Upper lobe of right lung (tissue), 1 donor: ENCODE measurements around the gene B3GNT9. TPM values are rescaled to one million over a fixed set of nuclear protein-coding genes. Genes with fewer than 3 reads are reported as not detected.

Source experiments
- ATAC-seq: fragments of 200-7000 bp; cut with Tn5 transposase; one replicate; pipeline ENCODE4 v1.9.1; 2020; ENCODE audit warnings: mild to moderate bottlenecking, moderate library complexity
- DNase-seq: peaks from one replicate; pipeline ENCODE4 v3.0.0-alpha.2; 2020
- H3K27ac ChIP-seq: fragments of 200-600 bp; one replicate; pipeline ENCODE4 v1.8.0; 2022
- H3K27me3 ChIP-seq: fragments of 200-600 bp; one replicate; pipeline ENCODE4 v1.8.0; 2022; ENCODE audit warnings: mild to moderate bottlenecking
- H3K36me3 ChIP-seq: fragments of 200-600 bp; one replicate; pipeline ENCODE4 v1.8.0; 2022
- H3K4me1 ChIP-seq: fragments of 200-600 bp; one replicate; pipeline ENCODE4 v1.8.0; 2022
- H3K4me3 ChIP-seq: fragments of 200-600 bp; one replicate; pipeline ENCODE4 v1.8.0; 2022; ENCODE audit warnings: mild to moderate bottlenecking
- H3K9me3 ChIP-seq: fragments of 200-600 bp; one replicate; pipeline ENCODE4 v1.8.0; 2022
- intact Hi-C: fragments of 100-400 bp; cut with DNase I; formaldehyde crosslinking; loops from one replicate; pipeline ENCODE4 v1.11.0; 2022
- long read RNA-seq: library from polyadenylated mRNA; unstranded; transcript quantifications from one replicate; pipeline ENCODE4 v2.0.0, GENCODE V29; 2021
- total RNA-seq: library from RNA; stranded (reverse); fragmentation: NEBNext Ultra II Directional; extraction: Animal tissue kit (Norgen Biotek cat#: 25700); gene quantifications from one replicate; pipeline ENCODE4 v1.2.1, GENCODE V29; 2021
- TF ChIP-seq, protein P1 (sequence below): fragments of 200-600 bp; IDR thresholded peaks from one replicate; pipeline ENCODE4 v1.8.0; 2022; ENCODE audit warnings: antibody characterized with exemption
- donor health status: DM: no; HTN: yes; CAD: no; lungs with severe emphysema.

B3GNT9 gene
- 19.3 TPM for total RNA-seq
- long read RNA-seq, transcript B3GNT9-201 (2 exons, 2,917 nt), result major isoform, 23 of 35 reads
- long read RNA-seq, partial matches to known transcripts, result 0 of 35 reads
- long read RNA-seq, other reads (novel, unspliced or antisense), result 12 of 35 reads

DNA sequence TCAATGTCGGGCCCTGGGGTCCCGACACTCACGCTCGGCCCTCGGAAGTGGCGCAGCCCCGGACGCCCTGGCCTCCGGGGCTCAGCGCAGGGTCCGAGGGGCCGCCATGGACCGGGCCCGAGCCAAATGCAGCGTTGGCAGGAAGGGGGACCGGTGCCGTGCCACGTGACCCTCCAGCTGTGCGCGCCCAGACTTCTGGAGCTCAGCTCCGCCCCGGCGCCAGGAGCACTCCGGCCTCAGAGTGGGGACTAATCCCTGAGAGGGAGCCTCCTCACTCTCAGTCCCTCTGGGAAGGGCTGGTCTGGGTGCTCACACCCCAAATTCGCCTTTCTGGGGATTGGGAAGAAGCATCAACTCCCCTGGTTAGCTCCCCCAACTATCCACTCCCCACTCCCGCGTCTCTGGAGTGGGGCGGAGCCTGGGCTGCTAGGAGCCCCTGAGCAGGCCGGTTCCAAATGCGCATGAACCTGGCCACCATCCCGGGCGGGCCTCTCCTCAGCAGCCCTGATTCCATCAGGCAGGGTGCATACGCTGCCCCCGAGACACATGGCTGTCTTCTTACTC is at the start of gene B3GNT9:
TSS of gene B3GNT9 (minus strand) at position 166 of the 564 bp plus-strand sequence. CDS start 513 bp downstream, outside the sequence.
- H3K27me3 ChIP-seq, result no peaks in the 10 kb centered on the region
- peaks cover 26% of the 10 kb centered on the region for H3K36me3 ChIP-seq
- H3K9me3 ChIP-seq, result no peaks in the 10 kb centered on the region
- ATAC-seq, result peak; percentile 76
- intact Hi-C loops, result loop anchor here (10.0 kb wide), 1 partner anchor 176 kb away; no protein-coding TSS in a partner anchor
- TF ChIP-seq, protein P1, sequence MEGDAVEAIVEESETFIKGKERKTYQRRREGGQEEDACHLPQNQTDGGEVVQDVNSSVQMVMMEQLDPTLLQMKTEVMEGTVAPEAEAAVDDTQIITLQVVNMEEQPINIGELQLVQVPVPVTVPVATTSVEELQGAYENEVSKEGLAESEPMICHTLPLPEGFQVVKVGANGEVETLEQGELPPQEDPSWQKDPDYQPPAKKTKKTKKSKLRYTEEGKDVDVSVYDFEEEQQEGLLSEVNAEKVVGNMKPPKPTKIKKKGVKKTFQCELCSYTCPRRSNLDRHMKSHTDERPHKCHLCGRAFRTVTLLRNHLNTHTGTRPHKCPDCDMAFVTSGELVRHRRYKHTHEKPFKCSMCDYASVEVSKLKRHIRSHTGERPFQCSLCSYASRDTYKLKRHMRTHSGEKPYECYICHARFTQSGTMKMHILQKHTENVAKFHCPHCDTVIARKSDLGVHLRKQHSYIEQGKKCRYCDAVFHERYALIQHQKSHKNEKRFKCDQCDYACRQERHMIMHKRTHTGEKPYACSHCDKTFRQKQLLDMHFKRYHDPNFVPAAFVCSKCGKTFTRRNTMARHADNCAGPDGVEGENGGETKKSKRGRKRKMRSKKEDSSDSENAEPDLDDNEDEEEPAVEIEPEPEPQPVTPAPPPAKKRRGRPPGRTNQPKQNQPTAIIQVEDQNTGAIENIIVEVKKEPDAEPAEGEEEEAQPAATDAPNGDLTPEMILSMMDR, result no peak
- H3K4me1 ChIP-seq, result peaks cover 12% of the 10 kb centered on the region
- H3K4me3 ChIP-seq, result peak within 1 kb of the TSS; percentile 75
- peak within 1 kb of the TSS; percentile 83 for H3K27ac ChIP-seq
- DNase-seq, result peak; percentile 91

DNA sequence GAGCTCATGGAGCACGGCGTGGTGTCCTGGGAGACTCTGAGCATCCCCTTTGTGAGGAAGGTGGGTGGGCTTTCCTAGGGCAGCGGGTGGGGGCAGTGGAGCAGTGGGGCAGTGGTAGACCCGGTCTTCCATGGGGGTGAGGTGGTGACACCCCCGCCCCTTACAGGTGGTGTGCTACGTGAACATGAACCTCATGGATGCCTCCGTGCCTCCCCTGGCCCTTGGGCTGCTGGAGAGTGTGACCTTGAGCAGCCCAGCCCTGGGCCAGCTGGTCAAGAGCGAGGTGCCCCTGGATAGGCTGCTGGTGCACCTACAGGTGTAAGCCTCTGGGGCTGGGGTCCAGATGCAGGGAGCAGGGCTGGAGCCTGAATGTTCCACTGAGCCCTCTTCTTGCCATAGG is 49.7 kb upstream of the B3GNT9 start:
- TF ChIP-seq, protein P1, result no peak
- no peaks in the 10 kb centered on the region for H3K9me3 ChIP-seq
- intact Hi-C loops, result no loop called here
- DNase-seq (no peak), ATAC-seq (no peak)
- H3K4me3 ChIP-seq, result no peak overlapping the region
- H3K27me3 ChIP-seq, result no peaks in the 10 kb centered on the region
- peaks cover 9% of the 10 kb centered on the region for H3K4me1 ChIP-seq
- no peak overlapping the region for H3K27ac ChIP-seq
- peaks cover 60% of the 10 kb centered on the region for H3K36me3 ChIP-seq

DNA sequence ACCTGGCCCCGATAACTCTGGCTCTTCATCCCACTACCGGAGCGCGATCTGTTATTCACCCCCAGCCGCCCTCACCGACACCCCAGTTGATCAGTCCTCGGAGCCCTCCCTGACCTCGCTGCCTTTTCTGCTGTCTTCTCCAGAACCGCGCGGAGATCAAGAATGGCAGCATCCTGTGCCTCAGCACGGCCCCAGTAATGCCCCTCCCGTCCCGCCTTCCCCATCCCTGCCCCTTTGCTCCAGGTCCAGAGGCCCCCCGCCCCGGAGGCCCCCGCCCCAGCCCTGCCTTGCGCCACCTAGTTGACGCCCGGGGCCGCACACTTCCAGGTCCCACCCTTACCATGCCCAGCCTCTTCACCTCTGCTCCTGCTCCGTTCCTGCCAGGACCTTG is 49.0 kb upstream of the B3GNT9 start:
- DNase-seq, result peak; percentile 74
- no peaks in the 10 kb centered on the region for H3K27me3 ChIP-seq
- no peak overlapping the region for H3K27ac ChIP-seq
- peaks cover 67% of the 10 kb centered on the region for H3K36me3 ChIP-seq
- no peaks in the 10 kb centered on the region for H3K9me3 ChIP-seq
- peak overlapping the region; percentile 52 for H3K4me3 ChIP-seq
- TF ChIP-seq, protein P1, result no peak
- peak; percentile 13 for ATAC-seq
- intact Hi-C loops, result no loop called here
- peaks cover 9% of the 10 kb centered on the region for H3K4me1 ChIP-seq

GRCh38 chr16:67199011-67199807 is 48.4 kb upstream of the B3GNT9 start, which contains the start of gene ELMO3:
ELMO3 (plus strand) TSS chr16:67199131; CDS start chr16:67199327, 196 bp downstream.
- Histone ChIP-seq H3K36me3 (peaks cover 73% of the 10 kb centered on the region), H3K4me3 (peak within 1 kb of the TSS; percentile 52), H3K27ac (peak within 1 kb of the TSS; percentile 60), H3K9me3 (no peaks in the 10 kb centered on the region), H3K4me1 (peaks cover 10% of the 10 kb centered on the region), H3K27me3 (no peaks in the 10 kb centered on the region)
- peak; percentile 87 for DNase-seq
- peak; percentile 83 for ATAC-seq
- intact Hi-C loops, result no loop called here
- TF ChIP-seq, protein P1, result peak; percentile 32

DNA sequence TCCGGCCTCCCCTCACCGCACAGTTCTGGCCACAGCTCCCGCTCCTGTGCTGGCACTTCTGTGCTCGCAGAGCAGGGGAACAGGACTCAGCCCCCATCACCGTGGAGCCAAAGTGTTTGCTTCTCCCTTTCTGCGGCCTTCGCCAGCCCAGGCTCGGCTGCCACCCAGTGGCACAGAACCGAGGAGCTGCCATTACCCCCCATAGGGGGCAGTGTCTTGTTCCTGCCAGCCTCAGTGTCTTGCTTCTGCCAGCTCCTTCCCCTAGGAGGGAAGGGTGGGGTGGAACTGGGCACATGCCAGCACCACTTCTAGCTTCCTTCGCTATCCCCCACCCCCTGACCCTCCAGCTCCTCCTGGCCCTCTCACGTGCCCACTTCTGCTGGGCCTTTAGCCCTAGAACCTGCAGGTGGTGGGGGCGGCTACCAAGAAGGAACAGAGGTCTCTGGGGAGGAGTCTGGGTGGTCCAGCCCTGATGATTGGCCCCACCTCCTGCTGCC is 47.5 kb upstream of the B3GNT9 start:
- H3K4me3 ChIP-seq, result no peak overlapping the region
- no peaks in the 10 kb centered on the region for H3K9me3 ChIP-seq
- H3K27me3 ChIP-seq, result no peaks in the 10 kb centered on the region
- H3K36me3 ChIP-seq, result peaks cover 77% of the 10 kb centered on the region
- TF ChIP-seq, protein P1, result peak; percentile 62
- DNase-seq, result peak; percentile 82
- intact Hi-C loops, result no loop called here
- peak; percentile 71 for ATAC-seq
- H3K4me1 ChIP-seq, result peaks cover 19% of the 10 kb centered on the region
- H3K27ac ChIP-seq, result peak overlapping the region; percentile 60
